Liver (tissue), 9 donors: Measurements from ENCODE around the gene GGCX. TPM values are rescaled to one million over a fixed set of nuclear protein-coding genes. Genes with fewer than 3 reads are reported as not detected.
A peak's percentile ranks its signal among the peaks of the same experiment; 100 is the strongest.

Experiments used
- DNase-seq: peaks from one replicate; pipeline ENCODE4 v3.0.0-alpha.2; 2017; ENCODE audit warnings: low spot score
- H3K27ac ChIP-seq, 2 donors: one replicate each; pipeline ENCODE4 v1.7.0; 2013; ENCODE audit warnings: inconsistent platforms in 2 of 2, low read length in 2 of 2, control low read depth in 1 of 2, low read depth in 1 of 2, mild to moderate bottlenecking in 1 of 2
- H3K27me3 ChIP-seq, 4 donors: one replicate each; pipeline versions ENCODE4 v1.6.1 to v1.7.0; 2013; ENCODE audit warnings: low read length in 3 of 4, inconsistent platforms in 1 of 4, mild to moderate bottlenecking in 1 of 4, moderate library complexity in 1 of 4; ENCODE audit not compliant: control insufficient read depth in 4 of 4, insufficient read depth in 4 of 4
- H3K36me3 ChIP-seq, 4 donors: one replicate each; pipeline versions ENCODE4 v1.6.1 to v1.7.0; 2013; ENCODE audit warnings: low read length in 3 of 4, mild to moderate bottlenecking in 3 of 4, low read depth in 1 of 4, moderate library complexity in 1 of 4; ENCODE audit not compliant: control insufficient read depth in 4 of 4, insufficient read depth in 3 of 4
- H3K4me1 ChIP-seq, 4 donors: one replicate each; pipeline versions ENCODE4 v1.6.1 to v1.7.0; 2013; ENCODE audit warnings: low read length in 3 of 4, mild to moderate bottlenecking in 3 of 4, moderate library complexity in 1 of 4; ENCODE audit not compliant: control insufficient read depth in 4 of 4, insufficient read depth in 4 of 4
- H3K4me3 ChIP-seq, 3 donors: one replicate each; pipeline versions ENCODE4 v1.6.1 to v1.7.0; 2013; ENCODE audit warnings: low read length in 3 of 3, control low read depth in 1 of 3, low read depth in 1 of 3, mild to moderate bottlenecking in 1 of 3
- H3K9ac ChIP-seq, 2 donors: one replicate each; pipeline ENCODE4 v1.7.0; 2013; ENCODE audit warnings: low read length in 2 of 2, mild to moderate bottlenecking in 2 of 2, moderate library complexity in 2 of 2, control low read depth in 1 of 2, low read depth in 1 of 2
- H3K9me3 ChIP-seq, 4 donors: one replicate each; pipeline versions ENCODE4 v1.6.1 to v1.7.0; 2013; ENCODE audit warnings: low read length in 3 of 4; ENCODE audit not compliant: control insufficient read depth in 4 of 4
- ATF3 ChIP-seq: IDR thresholded peaks from 2 replicates; pipeline ENCODE4 v1.6.1; 2016; ENCODE audit warnings: antibody characterized with exemption
- CTCF ChIP-seq: fragments of 150-350 bp; IDR thresholded peaks from 2 replicates; pipeline ENCODE4 v1.5.1; 2017; ENCODE audit warnings: improper control_type of control experiment, low read depth, low read length; ENCODE audit not compliant: missing input control
- EGR1 ChIP-seq, 2 donors: IDR thresholded peaks; 2 replicates each; pipeline ENCODE4 v1.6.1; 2016 to 2018; ENCODE audit warnings: antibody characterized with exemption in 2 of 2, low read depth in 2 of 2
- FOXA1 ChIP-seq: IDR thresholded peaks from 2 replicates; pipeline ENCODE4 v1.6.1; 2016; ENCODE audit warnings: antibody characterized with exemption
- FOXA2 ChIP-seq: IDR thresholded peaks from 2 replicates; pipeline ENCODE4 v1.6.1; 2016; ENCODE audit warnings: antibody characterized with exemption
- GABPA ChIP-seq, 2 donors: IDR thresholded peaks in 1 of 2; conservative IDR thresholded peaks in 1 of 2; 2 replicates each; pipeline ENCODE4 v1.6.1; 2016; ENCODE audit warnings: antibody characterized with exemption in 2 of 2, mild to moderate bottlenecking in 1 of 2, moderate library complexity in 1 of 2
- HNF4A ChIP-seq, 2 donors: conservative IDR thresholded peaks; 2 replicates each; pipeline ENCODE4 v1.6.1; 2016; ENCODE audit warnings: antibody characterized with exemption in 2 of 2, mild to moderate bottlenecking in 2 of 2
- HNF4G ChIP-seq: IDR thresholded peaks from 2 replicates; pipeline ENCODE4 v1.6.1; 2016; ENCODE audit warnings: antibody characterized with exemption
- JUND ChIP-seq, 2 donors: IDR thresholded peaks; 2 replicates each; pipeline ENCODE4 v1.6.1; 2016; ENCODE audit warnings: antibody characterized with exemption in 2 of 2
- MAX ChIP-seq: IDR thresholded peaks from 2 replicates; pipeline ENCODE4 v1.6.1; 2016; ENCODE audit warnings: antibody characterized with exemption
- NR2F2 ChIP-seq: IDR thresholded peaks from 2 replicates; pipeline ENCODE4 v1.6.1; 2016; ENCODE audit warnings: antibody characterized with exemption
- RAD21 ChIP-seq, 2 donors: IDR thresholded peaks; 2 replicates each; pipeline ENCODE4 v1.6.1; 2016; ENCODE audit warnings: antibody characterized with exemption in 2 of 2, mild to moderate bottlenecking in 2 of 2
- RXRA ChIP-seq, 2 donors: IDR thresholded peaks; 2 replicates each; pipeline ENCODE4 v1.6.1; 2017 to 2018; ENCODE audit warnings: antibody characterized with exemption in 2 of 2, mild to moderate bottlenecking in 1 of 2
- SP1 ChIP-seq: IDR thresholded peaks from 2 replicates; pipeline ENCODE4 v1.6.1; 2018; ENCODE audit warnings: antibody characterized with exemption, mild to moderate bottlenecking
- TAF1 ChIP-seq: conservative IDR thresholded peaks from 2 replicates; pipeline ENCODE4 v1.6.1; 2016; ENCODE audit warnings: antibody characterized with exemption, mild to moderate bottlenecking
- YY1 ChIP-seq: IDR thresholded peaks from 2 replicates; pipeline ENCODE4 v1.6.1; 2016; ENCODE audit warnings: antibody characterized with exemption, mild to moderate bottlenecking
- ZBTB33 ChIP-seq: IDR thresholded peaks from 2 replicates; pipeline ENCODE4 v1.6.1; 2016; ENCODE audit warnings: antibody characterized with exemption
- WGBS: extraction: QIAGEN DNeasy Blood & Tissue Kit; methylation state at CpG from one replicate; pipeline ENCODE4 v1.1.7; 2013; 5-methylcytosine and 5-hydroxymethylcytosine counted together
- polyA plus RNA-seq, 2 donors: library from polyadenylated mRNA; stranded (reverse) in 1 of 2; unstranded in 1 of 2; fragments of 200-250 nt in 1 of 2; fragments of >200 nt in 1 of 2; fragmentation: Nextera tagmentation in 1 of 2; extraction: Ambion mirVana in 1 of 2; gene quantifications; one replicate each; pipeline versions ENCODE4 v1.2.1 to v1.2.3, GENCODE V29; 2013 to 2015
- total RNA-seq, 2 donors: library from RNA; depleted of rRNA; stranded (reverse); fragments of >200 nt; gene quantifications; one replicate each; pipeline ENCODE4 v1.2.3, GENCODE V29; 2014
- donor health status: healthy.
- donor health status: healthy.
- donor health status: healthy.
- donor health status: healthy.
- donor health status: healthy.

GGCX gene
- total and polyA plus RNA-seq, 4 donors, result 67.3 to 189 (median 90.4) TPM

- no peaks in the 10 kb centered on the region for H3K36me3 ChIP-seq
- WGBS, result 81% methylated on average over 12 of the region's 12 CpGs
- DNase-seq, result no peak
- H3K4me1 ChIP-seq, result peaks cover 5 to 43% (median 25%) of the 10 kb centered on the region in 4 donors
- no peaks in the 10 kb centered on the region for H3K9me3 ChIP-seq
- H3K27me3 ChIP-seq, result no peaks in the 10 kb centered on the region
- no peak for TF ChIP-seq CTCF
- no peak for TF ChIP-seq MAX
- no peak for TF ChIP-seq EGR1 (IDR thresholded peaks at IDR 0.05; ENCODE audit: low read depth in 2 of 2)
- TF ChIP-seq ZBTB33, result no peak
- TF ChIP-seq FOXA2, result no peak
- TF ChIP-seq SP1, result no peak
- TF ChIP-seq RAD21 (IDR thresholded peaks at IDR 0.05), result no peak
- TF ChIP-seq TAF1, result no peak
- no peak for TF ChIP-seq FOXA1
- TF ChIP-seq GABPA (IDR thresholded peaks at IDR 0.05 in 1 of 2, conservative IDR thresholded peaks at IDR 0.05 in 1 of 2), result no peak
- TF ChIP-seq JUND (IDR thresholded peaks at IDR 0.05), result no peak
- TF ChIP-seq HNF4A (conservative IDR thresholded peaks at IDR 0.05), result no peak
- TF ChIP-seq RXRA (IDR thresholded peaks at IDR 0.05), result no peak
- no peak overlapping the region for H3K9ac ChIP-seq
- H3K4me3 ChIP-seq, result no peak overlapping the region
- no peak overlapping the region for H3K27ac ChIP-seq
Observed at GRCh38 chr2:85591563-85591962, 30.3 kb upstream of the GGCX start.

- no peaks in the 10 kb centered on the region for H3K36me3 ChIP-seq
- H3K9me3 ChIP-seq, result no peaks in the 10 kb centered on the region
- H3K27me3 ChIP-seq, result no peaks in the 10 kb centered on the region
- H3K4me1 ChIP-seq, result peaks cover 5 to 37% (median 20%) of the 10 kb centered on the region in 4 donors
- TF ChIP-seq JUND (IDR thresholded peaks at IDR 0.05), result no peak
- no peak for TF ChIP-seq TAF1
- no peak for TF ChIP-seq HNF4A (conservative IDR thresholded peaks at IDR 0.05)
- no peak for TF ChIP-seq RAD21 (IDR thresholded peaks at IDR 0.05)
- TF ChIP-seq NR2F2, result no peak
- TF ChIP-seq YY1, result no peak
- TF ChIP-seq ATF3, result no peak
- TF ChIP-seq ZBTB33, result no peak
- TF ChIP-seq CTCF, result no peak
- no peak for TF ChIP-seq GABPA (IDR thresholded peaks at IDR 0.05 in 1 of 2, conservative IDR thresholded peaks at IDR 0.05 in 1 of 2)
- TF ChIP-seq HNF4G, result no peak
- no peak for TF ChIP-seq EGR1 (IDR thresholded peaks at IDR 0.05; ENCODE audit: low read depth in 2 of 2)
- TF ChIP-seq FOXA1, result no peak
- no peak for TF ChIP-seq MAX
- no peak for TF ChIP-seq RXRA (IDR thresholded peaks at IDR 0.05)
- no peak overlapping the region for H3K4me3 ChIP-seq
- no peak for DNase-seq
- H3K27ac ChIP-seq, result peak overlapping the region; percentile 21 to 74
- 84% methylated on average over 2 of the region's 2 CpGs for WGBS
- peak overlapping the region in 1 of 2 donors; percentile 24 for H3K9ac ChIP-seq
Observed at GRCh38 chr2:85590950-85591349, 29.7 kb upstream of the GGCX start.
